ENCODE measurements around the gene CFAP58.

CFAP58 gene

DNA sequence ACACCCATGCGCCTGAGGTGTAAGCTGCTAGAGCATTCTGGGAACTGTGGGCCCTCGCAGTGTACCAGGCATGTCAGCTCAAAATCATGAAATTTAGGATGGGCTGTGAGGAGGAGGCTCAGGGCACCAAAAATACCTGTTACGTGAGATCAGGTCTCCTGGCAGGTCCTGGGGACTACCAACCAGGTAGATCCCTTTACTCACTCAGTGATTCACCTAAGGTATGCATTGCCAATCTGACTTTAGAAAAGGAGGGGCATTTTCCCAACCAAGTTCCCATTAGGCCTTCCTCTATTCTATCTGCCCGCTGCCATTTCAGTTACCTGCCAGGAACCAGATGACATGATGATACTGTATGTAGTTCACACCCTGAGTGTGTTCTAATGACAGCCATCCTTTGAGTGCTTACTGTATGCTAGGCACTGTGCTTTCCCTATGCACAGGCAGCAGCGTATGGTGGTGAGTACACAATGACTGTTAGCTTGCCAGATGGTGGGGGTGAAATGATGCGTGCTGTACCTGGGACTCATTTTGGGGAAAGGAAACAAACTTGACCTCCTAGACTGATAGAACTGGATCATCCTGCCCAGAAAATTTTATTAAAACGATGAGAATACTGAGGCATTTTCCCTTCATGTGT lies 62.0 kb downstream of the CFAP58 start:
- H3K4me3 ChIP-seq (ENCODE audit: low read depth, low read length) = no peak overlapping the region
- no peak for DNase-seq (ENCODE audit: low read depth)
- TF ChIP-seq, protein P1, sequence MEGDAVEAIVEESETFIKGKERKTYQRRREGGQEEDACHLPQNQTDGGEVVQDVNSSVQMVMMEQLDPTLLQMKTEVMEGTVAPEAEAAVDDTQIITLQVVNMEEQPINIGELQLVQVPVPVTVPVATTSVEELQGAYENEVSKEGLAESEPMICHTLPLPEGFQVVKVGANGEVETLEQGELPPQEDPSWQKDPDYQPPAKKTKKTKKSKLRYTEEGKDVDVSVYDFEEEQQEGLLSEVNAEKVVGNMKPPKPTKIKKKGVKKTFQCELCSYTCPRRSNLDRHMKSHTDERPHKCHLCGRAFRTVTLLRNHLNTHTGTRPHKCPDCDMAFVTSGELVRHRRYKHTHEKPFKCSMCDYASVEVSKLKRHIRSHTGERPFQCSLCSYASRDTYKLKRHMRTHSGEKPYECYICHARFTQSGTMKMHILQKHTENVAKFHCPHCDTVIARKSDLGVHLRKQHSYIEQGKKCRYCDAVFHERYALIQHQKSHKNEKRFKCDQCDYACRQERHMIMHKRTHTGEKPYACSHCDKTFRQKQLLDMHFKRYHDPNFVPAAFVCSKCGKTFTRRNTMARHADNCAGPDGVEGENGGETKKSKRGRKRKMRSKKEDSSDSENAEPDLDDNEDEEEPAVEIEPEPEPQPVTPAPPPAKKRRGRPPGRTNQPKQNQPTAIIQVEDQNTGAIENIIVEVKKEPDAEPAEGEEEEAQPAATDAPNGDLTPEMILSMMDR (IDR thresholded peaks at IDR 0.05; ENCODE audit: low read depth, low read length, missing control alignments) = no peak

DNA sequence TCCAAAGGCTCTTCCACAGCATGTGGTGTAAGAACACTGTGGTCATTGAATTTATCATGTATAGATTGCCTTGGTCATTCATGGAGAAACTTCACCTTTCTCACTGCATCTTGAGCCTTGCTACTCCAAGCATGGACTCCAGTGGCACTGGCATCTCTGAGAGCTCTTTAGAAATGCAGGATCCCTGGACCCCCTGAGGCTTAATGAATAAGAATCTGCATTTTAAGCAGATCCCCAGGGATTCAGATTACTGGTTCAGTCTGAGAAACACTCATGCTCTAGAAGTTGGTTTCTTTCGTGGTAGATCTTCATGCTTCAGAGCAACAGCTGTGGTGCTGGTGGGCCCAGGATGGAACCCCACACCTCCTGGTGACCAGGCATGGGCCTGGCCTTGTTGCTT lies 63.2 kb downstream of the CFAP58 start:
- TF ChIP-seq, protein P1 (IDR thresholded peaks at IDR 0.05; ENCODE audit: low read depth, low read length, missing control alignments) = no peak
- no peak for DNase-seq (ENCODE audit: low read depth)
- H3K4me3 ChIP-seq (ENCODE audit: low read depth, low read length) = no peak overlapping the region

DNA sequence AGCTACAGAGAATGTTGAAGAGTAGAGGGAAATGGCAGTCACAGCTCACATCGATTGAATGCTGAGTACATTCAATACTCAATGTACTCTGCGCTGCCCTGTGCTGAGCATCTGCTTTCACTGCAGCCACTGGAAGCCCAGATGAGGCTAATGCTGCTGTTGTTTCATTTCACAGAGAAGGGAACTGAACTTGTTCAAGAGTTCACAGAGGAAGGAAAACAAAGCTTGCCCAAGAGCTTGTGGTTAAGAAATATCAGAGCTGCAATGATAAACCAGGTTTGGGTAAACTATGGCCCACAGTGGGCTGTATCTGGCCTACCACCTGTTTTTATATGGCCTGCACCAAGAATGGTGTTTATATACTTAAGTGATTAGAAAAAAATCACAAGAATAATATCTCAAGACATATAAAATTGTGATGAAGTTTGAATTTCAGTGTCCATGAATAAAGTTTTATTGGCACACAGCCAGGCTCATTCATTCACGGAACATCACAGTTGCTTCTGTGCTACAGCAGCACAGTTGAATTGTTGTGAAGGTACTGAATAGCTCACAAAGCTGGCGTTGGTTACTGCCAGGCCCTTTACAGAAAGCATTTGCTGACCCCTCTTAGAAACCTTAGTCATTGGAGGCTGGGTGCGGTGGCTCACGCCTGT lies 64.1 kb downstream of the CFAP58 start:
- TF ChIP-seq, protein P1 (IDR thresholded peaks at IDR 0.05; ENCODE audit: low read depth, low read length, missing control alignments) = no peak

DNA sequence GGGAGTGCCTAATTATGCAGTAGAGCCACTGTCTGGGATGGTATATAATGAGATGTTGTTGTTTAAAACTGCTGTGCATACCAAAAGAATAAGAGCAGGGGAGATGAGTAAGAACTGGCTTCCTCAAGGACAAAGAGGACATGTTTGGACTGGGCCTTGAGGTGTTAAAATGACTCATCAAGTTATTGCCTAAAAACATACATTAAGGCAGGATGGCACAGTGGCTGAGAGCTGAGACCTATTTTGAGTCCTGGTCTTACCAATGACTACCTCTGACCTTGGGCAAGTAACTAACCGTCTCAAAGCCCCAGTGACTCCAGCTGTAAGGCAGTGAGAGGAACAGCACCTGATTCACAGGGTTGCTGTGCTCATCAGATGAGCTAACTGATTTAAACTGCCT lies 71.1 kb downstream of the CFAP58 start:
- no peak overlapping the region for H3K4me3 ChIP-seq (ENCODE audit: low read depth, low read length)
- TF ChIP-seq, protein P1 (IDR thresholded peaks at IDR 0.05; ENCODE audit: low read depth, low read length, missing control alignments) = no peak
- peak; percentile 49 for DNase-seq (ENCODE audit: low read depth)

More for the DNA sequence above, 64.1 kb downstream of the CFAP58 start:
- no peak for DNase-seq (ENCODE audit: low read depth)
- no peak overlapping the region for H3K4me3 ChIP-seq (ENCODE audit: low read depth, low read length)

DNA sequence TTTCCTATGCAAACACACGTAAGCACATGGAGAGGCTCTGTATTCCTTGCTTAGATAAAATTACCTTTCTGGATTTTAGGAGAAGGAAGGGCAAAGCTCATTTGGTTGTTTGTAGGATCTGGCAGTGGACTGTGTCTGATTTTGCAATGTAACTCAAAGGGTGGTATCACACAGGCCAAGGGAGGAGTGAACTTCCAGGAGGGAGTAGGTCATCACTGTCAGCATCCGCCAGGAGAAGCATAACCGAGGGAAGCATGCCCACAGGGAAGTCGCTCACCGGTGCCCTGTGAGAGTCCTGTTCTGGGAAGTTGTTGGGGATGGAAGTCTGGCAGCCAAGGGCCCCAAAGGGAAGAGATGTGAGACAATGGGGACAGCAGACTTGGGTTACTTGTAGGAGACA lies 74.4 kb downstream of the CFAP58 start:
- DNase-seq (ENCODE audit: low read depth) = no peak
- TF ChIP-seq, protein P1 (IDR thresholded peaks at IDR 0.05; ENCODE audit: low read depth, low read length, missing control alignments) = no peak
- H3K4me3 ChIP-seq (ENCODE audit: low read depth, low read length) = no peak overlapping the region

DNA sequence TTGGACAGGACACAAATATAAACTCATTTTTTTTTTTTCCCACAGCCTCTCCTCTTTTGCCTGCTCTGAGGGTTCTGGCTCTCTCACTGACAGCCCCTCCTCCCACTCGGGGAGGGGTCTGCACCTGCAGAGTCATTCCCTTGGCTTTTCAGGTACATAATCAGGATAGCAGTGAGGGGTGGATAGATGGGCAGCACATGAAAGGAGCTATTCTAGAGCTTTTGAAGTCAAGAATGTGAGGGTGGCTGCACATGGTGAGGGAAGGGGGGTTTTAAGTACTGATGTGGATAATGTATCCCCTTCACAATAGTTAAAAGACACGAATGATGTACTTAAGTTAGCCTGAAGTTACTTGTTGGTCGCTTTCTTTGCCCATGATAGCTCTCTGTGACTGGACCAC lies 76.2 kb downstream of the CFAP58 start:
- no peak for DNase-seq (ENCODE audit: low read depth)
- H3K4me3 ChIP-seq (ENCODE audit: low read depth, low read length) = no peak overlapping the region
- TF ChIP-seq, protein P1 (IDR thresholded peaks at IDR 0.05; ENCODE audit: low read depth, low read length, missing control alignments) = no peak

DNA sequence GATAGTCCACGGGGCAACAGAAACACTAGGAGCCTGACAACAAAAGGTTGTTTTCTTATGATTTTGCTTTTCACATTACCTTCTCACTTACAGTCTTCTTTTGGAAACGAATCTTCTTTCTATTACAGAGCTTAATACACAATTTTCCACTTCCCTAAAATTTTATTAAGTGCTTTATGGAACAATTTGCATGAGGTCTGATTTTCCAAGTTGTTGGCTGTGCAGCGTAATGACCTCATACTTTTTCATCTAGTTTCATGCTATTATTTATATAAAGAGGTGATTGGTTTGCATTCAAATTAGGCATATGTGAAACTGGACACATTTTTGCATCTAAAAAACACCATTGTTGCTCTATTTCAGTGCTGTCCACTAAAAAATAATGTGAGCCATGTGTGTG lies 76.7 kb downstream of the CFAP58 start:
- DNase-seq (ENCODE audit: low read depth) = no peak
- H3K4me3 ChIP-seq (ENCODE audit: low read depth, low read length) = no peak overlapping the region
- TF ChIP-seq, protein P1 (IDR thresholded peaks at IDR 0.05; ENCODE audit: low read depth, low read length, missing control alignments) = no peak
